ENCODE data around the gene SYNGR4. TPM values are rescaled to one million over a fixed set of nuclear protein-coding genes. Genes with fewer than 3 reads are reported as not detected.

The SYNGR4 gene
- total RNA-seq, 1 experiment from 2014 or later = not detected

DNA sequence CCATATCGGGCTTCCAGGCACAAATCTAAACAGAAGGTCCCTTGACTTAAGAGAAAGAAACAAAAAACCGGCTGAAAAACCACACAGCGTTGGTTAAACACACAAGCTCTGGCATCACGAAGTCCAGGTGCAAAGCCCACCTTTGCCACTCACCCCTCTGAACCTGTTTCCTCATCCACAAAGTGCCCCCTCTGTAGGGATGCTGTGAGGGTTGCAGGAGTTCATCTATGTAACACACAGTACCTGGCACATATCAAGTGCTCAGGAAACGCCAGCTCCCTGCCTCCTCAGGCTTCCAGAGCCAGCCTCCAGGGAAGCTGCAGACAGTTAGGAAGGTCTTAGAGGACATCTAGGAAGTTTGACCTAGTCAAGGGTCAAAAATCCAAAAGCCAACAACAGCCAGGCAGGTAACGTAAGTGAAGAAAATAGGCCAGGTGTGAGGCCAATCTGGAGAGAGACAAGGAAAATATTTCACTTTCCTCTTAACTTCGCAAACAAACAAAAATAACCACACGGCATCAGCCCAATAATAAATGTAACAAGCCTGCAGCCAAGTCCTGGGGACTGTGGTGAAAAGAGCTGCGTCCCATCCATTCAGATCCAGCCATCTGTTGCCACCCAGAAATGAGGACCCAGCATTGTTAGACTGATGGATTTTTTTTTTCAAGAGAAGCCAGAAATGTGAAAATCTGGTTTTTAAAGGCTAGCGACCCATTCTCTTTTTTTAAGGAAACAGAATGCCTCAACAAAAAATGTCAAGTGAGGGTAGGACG is 17.2 kb downstream of the SYNGR4 start (continued):
- TF ChIP-seq, protein P1, sequence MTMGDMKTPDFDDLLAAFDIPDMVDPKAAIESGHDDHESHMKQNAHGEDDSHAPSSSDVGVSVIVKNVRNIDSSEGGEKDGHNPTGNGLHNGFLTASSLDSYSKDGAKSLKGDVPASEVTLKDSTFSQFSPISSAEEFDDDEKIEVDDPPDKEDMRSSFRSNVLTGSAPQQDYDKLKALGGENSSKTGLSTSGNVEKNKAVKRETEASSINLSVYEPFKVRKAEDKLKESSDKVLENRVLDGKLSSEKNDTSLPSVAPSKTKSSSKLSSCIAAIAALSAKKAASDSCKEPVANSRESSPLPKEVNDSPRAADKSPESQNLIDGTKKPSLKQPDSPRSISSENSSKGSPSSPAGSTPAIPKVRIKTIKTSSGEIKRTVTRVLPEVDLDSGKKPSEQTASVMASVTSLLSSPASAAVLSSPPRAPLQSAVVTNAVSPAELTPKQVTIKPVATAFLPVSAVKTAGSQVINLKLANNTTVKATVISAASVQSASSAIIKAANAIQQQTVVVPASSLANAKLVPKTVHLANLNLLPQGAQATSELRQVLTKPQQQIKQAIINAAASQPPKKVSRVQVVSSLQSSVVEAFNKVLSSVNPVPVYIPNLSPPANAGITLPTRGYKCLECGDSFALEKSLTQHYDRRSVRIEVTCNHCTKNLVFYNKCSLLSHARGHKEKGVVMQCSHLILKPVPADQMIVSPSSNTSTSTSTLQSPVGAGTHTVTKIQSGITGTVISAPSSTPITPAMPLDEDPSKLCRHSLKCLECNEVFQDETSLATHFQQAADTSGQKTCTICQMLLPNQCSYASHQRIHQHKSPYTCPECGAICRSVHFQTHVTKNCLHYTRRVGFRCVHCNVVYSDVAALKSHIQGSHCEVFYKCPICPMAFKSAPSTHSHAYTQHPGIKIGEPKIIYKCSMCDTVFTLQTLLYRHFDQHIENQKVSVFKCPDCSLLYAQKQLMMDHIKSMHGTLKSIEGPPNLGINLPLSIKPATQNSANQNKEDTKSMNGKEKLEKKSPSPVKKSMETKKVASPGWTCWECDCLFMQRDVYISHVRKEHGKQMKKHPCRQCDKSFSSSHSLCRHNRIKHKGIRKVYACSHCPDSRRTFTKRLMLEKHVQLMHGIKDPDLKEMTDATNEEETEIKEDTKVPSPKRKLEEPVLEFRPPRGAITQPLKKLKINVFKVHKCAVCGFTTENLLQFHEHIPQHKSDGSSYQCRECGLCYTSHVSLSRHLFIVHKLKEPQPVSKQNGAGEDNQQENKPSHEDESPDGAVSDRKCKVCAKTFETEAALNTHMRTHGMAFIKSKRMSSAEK (CRISPR knock-in tag; IDR thresholded peaks at IDR 0.05; ENCODE audit: borderline replicate concordance) = no peak
- TF ChIP-seq, protein P2, sequence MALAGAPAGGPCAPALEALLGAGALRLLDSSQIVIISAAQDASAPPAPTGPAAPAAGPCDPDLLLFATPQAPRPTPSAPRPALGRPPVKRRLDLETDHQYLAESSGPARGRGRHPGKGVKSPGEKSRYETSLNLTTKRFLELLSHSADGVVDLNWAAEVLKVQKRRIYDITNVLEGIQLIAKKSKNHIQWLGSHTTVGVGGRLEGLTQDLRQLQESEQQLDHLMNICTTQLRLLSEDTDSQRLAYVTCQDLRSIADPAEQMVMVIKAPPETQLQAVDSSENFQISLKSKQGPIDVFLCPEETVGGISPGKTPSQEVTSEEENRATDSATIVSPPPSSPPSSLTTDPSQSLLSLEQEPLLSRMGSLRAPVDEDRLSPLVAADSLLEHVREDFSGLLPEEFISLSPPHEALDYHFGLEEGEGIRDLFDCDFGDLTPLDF (CRISPR knock-in tag; IDR thresholded peaks at IDR 0.05) = no peak

GRCh38 chr19:48382286-48382685 is 18.1 kb downstream of the SYNGR4 start:
- CTCF ChIA-PET = interaction anchor here (2.3 kb wide), 1 partner anchor 9 kb away, joined by 20 read pairs; the partner anchor contains the start of gene KDELR1
- ATAC-seq (no peak), DNase-seq (ENCODE audit: low spot score) (no peak)
- H3K9me3 Mint-ChIP-seq = no peaks in the 10 kb centered on the region
- H3K27me3 Mint-ChIP-seq (ENCODE audit: low read depth) = no peaks in the 10 kb centered on the region
- TF ChIP-seq ATF3 (CRISPR knock-in tag; conservative IDR thresholded peaks at IDR 0.05) (no peak), SOX15 (CRISPR knock-in tag; IDR thresholded peaks at IDR 0.05) (no peak), SP1 (CRISPR knock-in tag; conservative IDR thresholded peaks at IDR 0.05) (no peak), FOXJ3 (CRISPR knock-in tag; IDR thresholded peaks at IDR 0.05; ENCODE audit: borderline replicate concordance) (no peak), CREB1 (CRISPR knock-in tag; IDR thresholded peaks at IDR 0.05) (no peak)
- TF ChIP-seq, protein P3, sequence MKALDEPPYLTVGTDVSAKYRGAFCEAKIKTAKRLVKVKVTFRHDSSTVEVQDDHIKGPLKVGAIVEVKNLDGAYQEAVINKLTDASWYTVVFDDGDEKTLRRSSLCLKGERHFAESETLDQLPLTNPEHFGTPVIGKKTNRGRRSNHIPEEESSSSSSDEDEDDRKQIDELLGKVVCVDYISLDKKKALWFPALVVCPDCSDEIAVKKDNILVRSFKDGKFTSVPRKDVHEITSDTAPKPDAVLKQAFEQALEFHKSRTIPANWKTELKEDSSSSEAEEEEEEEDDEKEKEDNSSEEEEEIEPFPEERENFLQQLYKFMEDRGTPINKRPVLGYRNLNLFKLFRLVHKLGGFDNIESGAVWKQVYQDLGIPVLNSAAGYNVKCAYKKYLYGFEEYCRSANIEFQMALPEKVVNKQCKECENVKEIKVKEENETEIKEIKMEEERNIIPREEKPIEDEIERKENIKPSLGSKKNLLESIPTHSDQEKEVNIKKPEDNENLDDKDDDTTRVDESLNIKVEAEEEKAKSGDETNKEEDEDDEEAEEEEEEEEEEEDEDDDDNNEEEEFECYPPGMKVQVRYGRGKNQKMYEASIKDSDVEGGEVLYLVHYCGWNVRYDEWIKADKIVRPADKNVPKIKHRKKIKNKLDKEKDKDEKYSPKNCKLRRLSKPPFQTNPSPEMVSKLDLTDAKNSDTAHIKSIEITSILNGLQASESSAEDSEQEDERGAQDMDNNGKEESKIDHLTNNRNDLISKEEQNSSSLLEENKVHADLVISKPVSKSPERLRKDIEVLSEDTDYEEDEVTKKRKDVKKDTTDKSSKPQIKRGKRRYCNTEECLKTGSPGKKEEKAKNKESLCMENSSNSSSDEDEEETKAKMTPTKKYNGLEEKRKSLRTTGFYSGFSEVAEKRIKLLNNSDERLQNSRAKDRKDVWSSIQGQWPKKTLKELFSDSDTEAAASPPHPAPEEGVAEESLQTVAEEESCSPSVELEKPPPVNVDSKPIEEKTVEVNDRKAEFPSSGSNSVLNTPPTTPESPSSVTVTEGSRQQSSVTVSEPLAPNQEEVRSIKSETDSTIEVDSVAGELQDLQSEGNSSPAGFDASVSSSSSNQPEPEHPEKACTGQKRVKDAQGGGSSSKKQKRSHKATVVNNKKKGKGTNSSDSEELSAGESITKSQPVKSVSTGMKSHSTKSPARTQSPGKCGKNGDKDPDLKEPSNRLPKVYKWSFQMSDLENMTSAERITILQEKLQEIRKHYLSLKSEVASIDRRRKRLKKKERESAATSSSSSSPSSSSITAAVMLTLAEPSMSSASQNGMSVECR (CRISPR knock-in tag; IDR thresholded peaks at IDR 0.05; ENCODE audit: borderline replicate concordance) = no peak
- TF ChIP-seq, protein P4, sequence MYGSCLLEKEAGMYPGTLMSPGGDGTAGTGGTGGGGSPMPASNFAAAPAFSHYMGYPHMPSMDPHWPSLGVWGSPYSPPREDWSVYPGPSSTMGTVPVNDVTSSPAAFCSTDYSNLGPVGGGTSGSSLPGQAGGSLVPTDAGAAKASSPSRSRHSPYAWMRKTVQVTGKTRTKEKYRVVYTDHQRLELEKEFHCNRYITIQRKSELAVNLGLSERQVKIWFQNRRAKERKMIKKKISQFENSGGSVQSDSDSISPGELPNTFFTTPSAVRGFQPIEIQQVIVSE (CRISPR knock-in tag; IDR thresholded peaks at IDR 0.05; ENCODE audit: borderline replicate concordance) = no peak
- TF ChIP-seq, protein P5, sequence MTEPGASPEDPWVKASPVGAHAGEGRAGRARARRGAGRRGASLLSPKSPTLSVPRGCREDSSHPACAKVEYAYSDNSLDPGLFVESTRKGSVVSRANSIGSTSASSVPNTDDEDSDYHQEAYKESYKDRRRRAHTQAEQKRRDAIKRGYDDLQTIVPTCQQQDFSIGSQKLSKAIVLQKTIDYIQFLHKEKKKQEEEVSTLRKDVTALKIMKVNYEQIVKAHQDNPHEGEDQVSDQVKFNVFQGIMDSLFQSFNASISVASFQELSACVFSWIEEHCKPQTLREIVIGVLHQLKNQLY (CRISPR knock-in tag; IDR thresholded peaks at IDR 0.05) = no peak
- TF ChIP-seq, protein P6, sequence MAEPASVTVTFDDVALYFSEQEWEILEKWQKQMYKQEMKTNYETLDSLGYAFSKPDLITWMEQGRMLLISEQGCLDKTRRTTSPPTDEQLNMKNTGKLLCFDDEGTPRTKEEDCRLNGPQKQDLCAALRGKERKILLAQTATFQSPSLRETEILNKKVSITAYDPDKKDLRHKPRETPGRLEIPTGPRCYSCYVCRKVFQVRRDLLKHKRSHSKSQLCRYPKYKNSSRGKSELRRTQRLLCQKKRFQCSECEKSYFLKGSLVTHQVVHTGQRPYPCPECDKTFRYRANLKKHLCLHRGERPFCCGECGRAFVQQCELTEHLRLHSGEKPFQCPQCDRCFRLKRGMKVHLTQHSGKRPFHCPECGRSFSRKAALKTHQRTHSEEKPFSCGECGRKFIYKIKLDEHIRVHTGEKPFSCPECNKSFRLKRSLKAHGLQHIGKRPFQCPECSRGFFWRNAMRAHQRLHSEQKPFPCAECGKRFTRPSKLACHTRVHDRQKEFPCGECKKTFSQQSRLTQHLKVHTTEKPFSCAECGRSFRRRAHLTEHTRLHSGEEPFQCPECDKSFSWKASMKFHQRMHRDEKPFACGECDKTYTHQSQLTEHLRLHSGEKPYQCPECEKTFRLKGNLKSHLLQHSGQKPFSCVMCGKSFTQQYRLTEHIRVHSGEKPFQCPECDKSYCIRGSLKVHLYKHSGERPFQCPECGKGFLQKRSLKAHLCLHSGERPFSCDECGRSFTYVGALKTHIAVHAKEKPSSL (CRISPR knock-in tag; conservative IDR thresholded peaks at IDR 0.05) = no peak
- TF ChIP-seq, protein P7, sequence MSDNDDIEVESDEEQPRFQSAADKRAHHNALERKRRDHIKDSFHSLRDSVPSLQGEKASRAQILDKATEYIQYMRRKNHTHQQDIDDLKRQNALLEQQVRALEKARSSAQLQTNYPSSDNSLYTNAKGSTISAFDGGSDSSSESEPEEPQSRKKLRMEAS (CRISPR knock-in tag; IDR thresholded peaks at IDR 0.05) = no peak
- peaks cover 42% of the 10 kb centered on the region for H3K36me3 Mint-ChIP-seq
- no peaks in the 10 kb centered on the region for H3K4me1 Mint-ChIP-seq
- POLR2A ChIA-PET = no interaction called here
- H3K27ac Mint-ChIP-seq = no peak overlapping the region
- H3K4me3 Mint-ChIP-seq = no peak overlapping the region

Data from WTC11 (cell line).